Brain microvascular endothelial cell (primary cell): Measurements from ENCODE around the gene TNFAIP1.

ENCODE experiments used
- DNase-seq: peaks from one replicate; pipeline ENCODE4 v3.0.0-alpha.2; 2020
- H3K27ac ChIP-seq: fragments of 250-450 bp; sonication (Bioruptor Pico); 2 replicates; pipeline ENCODE4 v1.5.1; 2020; ENCODE audit warnings: mild to moderate bottlenecking, moderate library complexity
- H3K27me3 ChIP-seq: fragments of 250-450 bp; sonication (Bioruptor Pico); replicated peaks from 2 replicates; pipeline ENCODE4 v1.5.1; 2020; ENCODE audit warnings: mild to moderate bottlenecking
- H3K36me3 ChIP-seq: fragments of 250-450 bp; sonication (Bioruptor Pico); replicated peaks from 2 replicates; pipeline ENCODE4 v1.5.1; 2020; ENCODE audit warnings: mild to moderate bottlenecking
- H3K4me3 ChIP-seq: 2 replicates; pipeline ENCODE4 v1.5.1; 2011; ENCODE audit warnings: low read depth, mild to moderate bottlenecking, control low read depth, low read length, moderate library complexity
- in situ Hi-C: cut with HindIII; loops from 2 replicates; pipeline ENCODE4 v1.10.0; 2017; ENCODE audit warnings: low sequenced_read_pairs, low pct_ligation_motif_present
- TF ChIP-seq, protein P1 (sequence below): IDR thresholded peaks from 2 replicates; pipeline ENCODE4 v1.5.1; 2011; ENCODE audit warnings: low read depth, mild to moderate bottlenecking, moderate library complexity, low read length, control low read depth, inconsistent platforms; ENCODE audit errors: missing control alignments

TNFAIP1 gene

DNA sequence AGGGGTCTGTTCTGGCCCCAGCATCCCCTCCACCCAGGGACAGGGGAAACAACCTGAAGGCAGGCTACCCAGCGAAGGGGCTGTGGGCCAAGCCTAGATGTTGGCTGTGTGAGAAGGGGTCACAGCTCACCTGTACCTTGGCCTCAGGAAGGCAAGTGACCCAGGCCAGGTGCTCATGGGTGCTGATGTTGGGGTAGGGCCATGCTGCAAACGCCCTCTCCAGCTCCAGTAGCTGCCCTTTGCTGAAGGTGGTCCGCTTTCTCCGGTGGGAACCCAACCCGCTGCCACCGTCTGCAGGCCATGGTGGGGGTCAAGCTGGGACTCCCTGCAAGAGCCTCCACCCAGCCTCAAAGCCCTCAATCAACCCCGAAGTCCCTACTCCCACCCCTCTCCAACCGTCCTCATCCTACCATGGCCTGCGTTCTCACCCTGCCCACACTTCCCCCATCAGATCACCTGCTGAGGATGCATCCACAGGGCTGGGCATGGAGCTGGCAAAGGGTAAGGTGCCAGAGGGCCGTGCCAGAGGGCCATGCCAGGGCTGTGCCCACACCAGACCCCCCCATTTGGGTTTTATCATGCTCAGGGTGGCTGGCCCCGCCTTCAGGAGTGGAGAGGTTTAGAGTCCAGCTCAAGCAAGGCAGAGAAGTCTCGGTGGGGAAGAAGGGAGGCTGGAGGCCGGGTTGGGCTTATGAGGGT is 29.3 kb downstream of the TNFAIP1 start, which contains the start of gene SEBOX:
Gene SEBOX (minus strand): TSS at position 535 of the 699 bp plus-strand sequence. CDS start 48 bp downstream, at position 487.
- TF ChIP-seq, protein P1, sequence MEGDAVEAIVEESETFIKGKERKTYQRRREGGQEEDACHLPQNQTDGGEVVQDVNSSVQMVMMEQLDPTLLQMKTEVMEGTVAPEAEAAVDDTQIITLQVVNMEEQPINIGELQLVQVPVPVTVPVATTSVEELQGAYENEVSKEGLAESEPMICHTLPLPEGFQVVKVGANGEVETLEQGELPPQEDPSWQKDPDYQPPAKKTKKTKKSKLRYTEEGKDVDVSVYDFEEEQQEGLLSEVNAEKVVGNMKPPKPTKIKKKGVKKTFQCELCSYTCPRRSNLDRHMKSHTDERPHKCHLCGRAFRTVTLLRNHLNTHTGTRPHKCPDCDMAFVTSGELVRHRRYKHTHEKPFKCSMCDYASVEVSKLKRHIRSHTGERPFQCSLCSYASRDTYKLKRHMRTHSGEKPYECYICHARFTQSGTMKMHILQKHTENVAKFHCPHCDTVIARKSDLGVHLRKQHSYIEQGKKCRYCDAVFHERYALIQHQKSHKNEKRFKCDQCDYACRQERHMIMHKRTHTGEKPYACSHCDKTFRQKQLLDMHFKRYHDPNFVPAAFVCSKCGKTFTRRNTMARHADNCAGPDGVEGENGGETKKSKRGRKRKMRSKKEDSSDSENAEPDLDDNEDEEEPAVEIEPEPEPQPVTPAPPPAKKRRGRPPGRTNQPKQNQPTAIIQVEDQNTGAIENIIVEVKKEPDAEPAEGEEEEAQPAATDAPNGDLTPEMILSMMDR: no peak
- Histone ChIP-seq H3K27ac (no peak within 1 kb of the TSS), H3K4me3 (no peak within 1 kb of the TSS), H3K27me3 (no peaks in the 10 kb centered on the region), H3K36me3 (peaks cover 17% of the 10 kb centered on the region)
- no peak for DNase-seq
- in situ Hi-C loops: no loop called here

DNA sequence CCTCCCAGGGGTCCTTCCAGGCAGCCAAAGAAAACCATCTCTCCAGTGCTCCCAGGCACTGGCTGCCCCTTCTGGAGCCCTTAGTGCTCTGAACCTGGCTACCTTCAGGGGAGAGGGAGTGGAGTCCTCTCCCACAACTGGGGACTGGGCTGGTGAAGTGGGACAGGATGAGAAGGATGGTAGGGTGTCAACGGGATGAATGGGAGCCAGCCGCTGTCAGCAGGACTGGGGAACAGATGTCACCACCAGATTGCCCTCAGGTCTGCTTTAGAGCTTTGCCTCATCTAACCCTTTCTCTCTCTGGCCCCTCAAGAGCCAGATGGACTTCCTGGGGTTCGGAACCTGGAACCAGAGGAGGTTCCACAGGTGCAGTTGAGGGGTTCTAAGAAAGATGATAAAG is 29.9 kb downstream of the TNFAIP1 start:
- H3K27ac ChIP-seq: no peak overlapping the region
- H3K4me3 ChIP-seq: no peak overlapping the region
- peaks cover 13% of the 10 kb centered on the region for H3K36me3 ChIP-seq
- in situ Hi-C loops: no loop called here
- DNase-seq: no peak
- H3K27me3 ChIP-seq: no peaks in the 10 kb centered on the region
- TF ChIP-seq, protein P1: no peak

DNA sequence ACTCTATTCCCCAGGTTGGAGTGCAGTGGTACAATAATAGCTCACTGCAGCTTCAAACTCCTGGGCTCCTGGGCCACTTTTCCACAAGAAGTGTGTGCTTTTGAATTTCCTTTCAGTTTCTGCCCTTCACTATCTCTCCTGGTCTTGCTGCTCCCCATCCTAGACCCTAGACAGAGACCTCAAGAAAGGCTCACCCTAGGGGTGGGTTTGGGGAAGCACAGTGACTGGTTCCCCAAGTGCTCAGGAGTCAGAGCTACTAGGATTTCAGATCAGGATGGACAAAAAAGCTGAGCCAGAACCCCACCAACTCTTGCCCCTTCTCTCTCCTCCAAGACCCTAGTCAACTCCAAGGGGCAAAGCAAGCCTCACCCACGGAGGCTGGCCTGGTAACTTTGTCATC is 31.0 kb downstream of the TNFAIP1 start:
- no peaks in the 10 kb centered on the region for H3K27me3 ChIP-seq
- H3K4me3 ChIP-seq: no peak overlapping the region
- TF ChIP-seq, protein P1: peak; percentile 39
- H3K36me3 ChIP-seq: peaks cover 2% of the 10 kb centered on the region
- no peak overlapping the region for H3K27ac ChIP-seq
- no peak for DNase-seq
- in situ Hi-C loops: no loop called here

DNA sequence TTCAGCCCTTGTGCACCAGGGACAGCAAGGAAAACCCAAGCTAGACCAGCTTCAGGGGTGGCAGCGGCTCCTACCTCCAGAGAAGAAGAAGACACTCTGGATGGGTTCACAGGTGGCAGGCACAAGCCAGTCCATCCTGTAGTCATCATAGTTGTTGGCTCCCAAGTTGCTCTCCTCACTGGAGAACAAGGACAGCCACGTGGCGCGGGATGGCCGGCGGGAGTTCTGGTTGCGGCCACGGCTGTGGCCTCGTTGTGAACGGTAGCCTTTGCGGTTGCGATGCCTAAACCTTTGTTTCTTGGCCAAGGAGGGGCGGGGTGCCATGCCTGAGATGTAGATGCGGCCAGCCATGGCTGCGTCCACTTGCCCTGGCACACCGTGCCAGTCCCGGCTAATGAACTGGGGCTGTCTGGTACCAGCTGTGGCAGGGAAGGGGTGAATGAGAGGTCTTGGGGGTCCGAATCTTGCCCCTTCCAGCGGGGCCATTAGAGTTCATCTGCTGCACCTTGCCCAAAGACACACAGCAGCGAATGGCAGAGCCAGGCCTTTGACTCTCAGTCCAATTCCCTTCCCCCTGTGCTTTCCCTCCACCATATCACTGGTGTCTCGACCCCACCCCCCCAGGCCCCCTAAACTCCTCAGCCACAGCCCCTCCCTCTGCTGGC is 32.2 kb downstream of the TNFAIP1 start:
- no peak overlapping the region for H3K4me3 ChIP-seq
- TF ChIP-seq, protein P1: no peak
- DNase-seq: no peak
- H3K36me3 ChIP-seq: no peaks in the 10 kb centered on the region
- no peaks in the 10 kb centered on the region for H3K27me3 ChIP-seq
- in situ Hi-C loops: no loop called here
- H3K27ac ChIP-seq: no peak overlapping the region

DNA sequence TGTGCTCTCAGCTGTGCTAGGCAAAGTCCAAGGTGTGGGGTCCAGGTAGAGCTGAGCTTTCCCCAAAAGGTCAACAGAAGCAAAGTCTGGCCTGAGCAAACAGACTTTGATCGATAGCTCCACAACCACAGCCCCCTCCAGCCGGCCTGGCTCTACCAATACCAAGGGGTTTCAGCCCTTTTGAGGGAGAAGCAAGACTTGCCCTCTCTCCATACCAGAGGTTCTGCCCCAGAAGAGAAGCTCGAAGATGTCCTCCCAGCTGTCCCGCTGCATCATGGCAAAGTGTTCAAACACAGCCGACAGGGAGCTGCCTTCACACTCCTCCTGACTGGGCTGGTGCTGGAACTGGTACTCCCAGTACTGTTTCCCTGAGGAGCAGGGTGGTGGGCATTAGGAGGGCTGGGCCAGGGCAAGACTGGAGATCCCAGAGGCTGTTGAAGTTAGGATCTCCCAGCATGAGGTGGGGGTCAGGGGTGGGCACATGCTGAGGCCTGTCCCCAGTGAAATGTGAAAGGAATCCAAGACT is 32.8 kb downstream of the TNFAIP1 start:
- in situ Hi-C loops: no loop called here
- H3K36me3 ChIP-seq: no peaks in the 10 kb centered on the region
- H3K27me3 ChIP-seq: no peaks in the 10 kb centered on the region
- no peak for DNase-seq
- H3K4me3 ChIP-seq: no peak overlapping the region
- TF ChIP-seq, protein P1: no peak
- H3K27ac ChIP-seq: no peak overlapping the region
